Keratinocyte (primary cell): ENCODE measurements around the gene POLR2C.

ENCODE experiments used
- CTCF ChIP-seq, 3 experiments: IDR thresholded peaks in 1 of 3; conservative IDR thresholded peaks in 1 of 3; optimal IDR thresholded peaks in 1 of 3; 2 replicates in 2 of 3; 3 replicates in 1 of 3; pipeline versions ENCODE3 to v1.5.1; 2011; ENCODE audit warnings: low read length in 3 of 3, mild to moderate bottlenecking in 3 of 3, moderate library complexity in 2 of 3, control low read depth in 1 of 3, inconsistent platforms in 1 of 3; ENCODE audit not compliant: insufficient read depth in 2 of 3; ENCODE audit errors: extremely low read depth in 1 of 3
- EZH2 ChIP-seq: IDR thresholded peaks from one replicate; pipeline ENCODE4 v1.6.1; 2012; ENCODE audit warnings: inconsistent platforms, mild to moderate bottlenecking, low read length, moderate library complexity

GRCh38 chr16:57510016-57510871, 47.8 kb downstream of the POLR2C start:
- no peak for TF ChIP-seq CTCF (optimal IDR thresholded peaks at IDR 0.05 in 1 of 3, IDR thresholded peaks at IDR 0.05 in 1 of 3, conservative IDR thresholded peaks at IDR 0.05 in 1 of 3; ENCODE audit: extremely low read depth in 1 of 3, insufficient read depth in 2 of 3, low read length in 3 of 3)
- no peak for TF ChIP-seq EZH2
